Stimulated activated CD8-positive, alpha-beta memory T cell treated with anti-CD3 and anti-CD28 coated beads, Interleukin-7, amount 100 ng/mL, for 4 hours (primary cell): ENCODE data around the gene ZNF738.

Experiments
- DNase-seq, 2 donors: peaks; one replicate each; pipeline ENCODE4 v3.0.0-alpha.2; 2020; ENCODE audit warnings: low read depth in 2 of 2

The ZNF738 gene

GRCh38 chr19:21423057-21424041, 64.5 kb downstream of the ZNF738 start:
- no peak for DNase-seq
